Vagina (tissue), 2 donors: Measurements from ENCODE around the gene DBH. TPM values are rescaled to one million over a fixed set of nuclear protein-coding genes. Genes with fewer than 3 reads are reported as not detected.

Experiments used
- DNase-seq, 2 donors: peaks; one replicate each; pipeline ENCODE4 v3.0.0-alpha.2; 2017; ENCODE audit errors: extremely low spot score in 2 of 2
- H3K27ac ChIP-seq: fragments of 200-600 bp; sonication (generic); one replicate; pipeline ENCODE4 v1.5.1; 2019
- H3K27me3 ChIP-seq: fragments of 200-600 bp; sonication (generic); one replicate; pipeline ENCODE4 v1.5.1; 2019
- H3K36me3 ChIP-seq, 2 donors: fragments of 200-600 bp; sonication (generic); one replicate each; pipeline ENCODE4 v1.5.1; 2017 to 2019
- H3K4me1 ChIP-seq: fragments of 200-600 bp; sonication (generic); one replicate; pipeline ENCODE4 v1.5.1; 2019
- H3K4me3 ChIP-seq, 2 donors: fragments of 200-600 bp; sonication (generic); 1 replicate in 1 of 2; 2 replicates in 1 of 2; pipeline ENCODE4 v1.5.1; 2016 to 2019
- H3K9me3 ChIP-seq: fragments of 200-600 bp; sonication (generic); one replicate; pipeline ENCODE4 v1.5.1; 2019
- CTCF ChIP-seq, 3 experiments: fragments of 450-650 bp in 2 of 3; fragments of 200-600 bp in 1 of 3; sonication (generic) in 1 of 3; IDR thresholded peaks; one replicate each; pipeline ENCODE4 v1.5.1; 2017 to 2019; ENCODE audit warnings: antibody characterized with exemption in 3 of 3, mild to moderate bottlenecking in 2 of 3, moderate library complexity in 2 of 3
- POLR2A ChIP-seq, 2 donors: fragments of 450-650 bp; IDR thresholded peaks; one replicate each; pipeline ENCODE4 v1.6.1; 2017; ENCODE audit warnings: antibody characterized with exemption in 2 of 2, mild to moderate bottlenecking in 2 of 2, moderate library complexity in 2 of 2
- POLR2AphosphoS5 ChIP-seq, 2 donors: sonication (generic); formaldehyde crosslinking; IDR thresholded peaks; one replicate each; pipeline ENCODE4 v1.9.0; 2017; ENCODE audit warnings: antibody characterized with exemption in 2 of 2, mild to moderate bottlenecking in 2 of 2, low read depth in 1 of 2; ENCODE audit not compliant: insufficient read depth in 1 of 2
- intact Hi-C: fragments of 100-400 bp; cut with DNase I; formaldehyde crosslinking; loops from one replicate; pipeline ENCODE4 v1.15.1; 2023
- total RNA-seq: library from RNA; depleted of rRNA; stranded (reverse); fragments of >200 nt; gene quantifications from one replicate; pipeline ENCODE4 v1.2.3, GENCODE V29; 2016

The DBH gene
- total RNA-seq, 1 donor from 2014 or later, result 12.0 TPM

- no peak overlapping the region for H3K27ac ChIP-seq
- DNase-seq, result no peak
- no peaks in the 10 kb centered on the region for H3K36me3 ChIP-seq
- intact Hi-C loops, result no loop called here
- TF ChIP-seq CTCF (IDR thresholded peaks at IDR 0.05) (no peak), POLR2AphosphoS5 (IDR thresholded peaks at IDR 0.05; ENCODE audit: insufficient read depth in 1 of 2, low read depth in 1 of 2) (no peak), POLR2A (IDR thresholded peaks at IDR 0.05) (no peak)
- H3K27me3 ChIP-seq, result no peaks in the 10 kb centered on the region
- no peaks in the 10 kb centered on the region for H3K9me3 ChIP-seq
- peaks cover 10% of the 10 kb centered on the region for H3K4me1 ChIP-seq
- no peak overlapping the region for H3K4me3 ChIP-seq
Measured at GRCh38 chr9:133653638-133654037, 17.5 kb downstream of the DBH start.

DNA sequence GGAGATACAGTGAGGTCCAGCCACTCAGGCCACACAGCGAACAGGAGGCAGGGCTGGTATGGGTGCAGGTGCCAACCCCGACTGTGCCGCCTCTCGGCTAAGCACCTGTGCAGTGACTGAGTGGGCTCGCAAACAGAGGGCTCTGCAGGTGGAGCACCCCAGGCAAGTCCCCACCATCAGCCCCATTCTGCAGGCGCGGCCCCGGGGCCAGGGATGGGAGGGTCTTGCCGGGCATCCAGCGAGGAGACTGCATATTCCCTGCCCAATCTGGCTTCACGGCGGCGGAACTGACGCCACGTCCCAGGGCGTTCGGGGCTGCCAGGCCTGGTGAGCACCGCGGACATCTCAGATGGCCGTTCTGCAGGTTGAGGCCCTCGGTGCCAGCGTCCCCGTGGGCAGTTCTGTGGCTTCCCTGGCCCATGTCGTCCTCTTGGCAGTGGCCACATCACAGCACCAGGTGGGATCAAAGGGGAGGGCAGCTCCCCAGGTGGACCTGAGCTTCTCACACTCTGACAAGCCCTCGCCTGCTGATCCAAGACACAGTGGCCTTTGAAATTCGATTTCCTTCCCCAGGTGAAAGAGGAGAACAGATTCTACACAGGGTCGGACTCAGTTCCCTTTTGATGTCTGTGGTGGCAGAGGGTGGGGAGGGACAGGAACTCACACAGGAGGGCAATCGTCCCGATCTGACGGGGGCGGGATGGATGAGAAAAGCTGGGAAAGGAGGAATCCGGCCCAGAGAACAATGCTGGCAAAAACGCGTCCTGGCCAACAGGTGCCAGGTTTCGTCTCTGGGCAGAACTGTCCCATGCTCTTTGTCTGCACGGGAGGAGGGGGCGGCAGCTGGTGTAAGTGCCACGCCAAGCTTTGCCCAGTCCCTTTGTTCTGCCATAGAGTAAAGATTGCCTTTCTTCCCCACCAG, 18.8 kb downstream of the DBH start:
- Histone ChIP-seq H3K4me1 (peaks cover 21% of the 10 kb centered on the region), H3K36me3 (no peaks in the 10 kb centered on the region), H3K27ac (no peak overlapping the region), H3K4me3 (no peak overlapping the region), H3K27me3 (no peaks in the 10 kb centered on the region), H3K9me3 (no peaks in the 10 kb centered on the region)
- TF ChIP-seq POLR2A (IDR thresholded peaks at IDR 0.05) (no peak), POLR2AphosphoS5 (IDR thresholded peaks at IDR 0.05; ENCODE audit: insufficient read depth in 1 of 2, low read depth in 1 of 2) (no peak), CTCF (IDR thresholded peaks at IDR 0.05) (no peak)
- no peak for DNase-seq
- intact Hi-C loops, result no loop called here

- TF ChIP-seq POLR2A (IDR thresholded peaks at IDR 0.05) (no peak), POLR2AphosphoS5 (IDR thresholded peaks at IDR 0.05; ENCODE audit: insufficient read depth in 1 of 2, low read depth in 1 of 2) (no peak), CTCF (IDR thresholded peaks at IDR 0.05) (no peak)
- Histone ChIP-seq H3K27ac (no peak overlapping the region), H3K27me3 (no peaks in the 10 kb centered on the region), H3K9me3 (no peaks in the 10 kb centered on the region), H3K4me1 (peaks cover 21% of the 10 kb centered on the region), H3K36me3 (no peaks in the 10 kb centered on the region), H3K4me3 (no peak overlapping the region)
- DNase-seq, result no peak
- intact Hi-C loops, result no loop called here
Measured at GRCh38 chr9:133655701-133656100, 19.5 kb downstream of the DBH start.

GRCh38 chr9:133656211-133657119, 20.3 kb downstream of the DBH start:
- no peak overlapping the region for H3K27ac ChIP-seq
- intact Hi-C loops, result no loop called here
- TF ChIP-seq POLR2A (IDR thresholded peaks at IDR 0.05) (no peak), POLR2AphosphoS5 (IDR thresholded peaks at IDR 0.05; ENCODE audit: insufficient read depth in 1 of 2, low read depth in 1 of 2) (no peak), CTCF (IDR thresholded peaks at IDR 0.05) (no peak)
- H3K27me3 ChIP-seq, result no peaks in the 10 kb centered on the region
- H3K4me1 ChIP-seq, result peaks cover 21% of the 10 kb centered on the region
- DNase-seq, result no peak
- H3K36me3 ChIP-seq, result no peaks in the 10 kb centered on the region
- no peak overlapping the region for H3K4me3 ChIP-seq
- H3K9me3 ChIP-seq, result no peaks in the 10 kb centered on the region
